ENCODE data around the gene OPRPN.

The OPRPN gene

GRCh38 chr4:70360460-70360859 lies 37.3 kb upstream of the OPRPN start, which contains the start of gene SMR3A:
SMR3A (plus strand) TSS chr4:70360760; CDS start chr4:70362116, 1,356 bp downstream.
- Histone ChIP-seq H3K36me3 (replicated peaks; ENCODE audit: insufficient read depth, low read length) (no peaks in the 10 kb centered on the region), H3K27me3 (replicated peaks; ENCODE audit: insufficient read depth, low read length) (no peaks in the 10 kb centered on the region), H3K9me2 (replicated peaks; ENCODE audit: insufficient read depth, low read length) (no peaks in the 10 kb centered on the region), H4K20me1 (ENCODE audit: insufficient read depth, low read length) (no peaks in the 10 kb centered on the region), H3K4me3 (ENCODE audit: low read length) (no peak within 1 kb of the TSS), H3K4me2 (ENCODE audit: low read depth, low read length) (no peak within 1 kb of the TSS), H3K27ac (ENCODE audit: low read length) (no peak within 1 kb of the TSS), H3K4me1 (ENCODE audit: low read length) (no peaks in the 10 kb centered on the region), H2AFZ (ENCODE audit: low read length) (no peak within 1 kb of the TSS), H3K79me2 (ENCODE audit: low read length) (no peaks in the 10 kb centered on the region), H3K9me3 (replicated peaks; ENCODE audit: insufficient read depth, low read length) (no peaks in the 10 kb centered on the region), H3K9ac (ENCODE audit: low read length) (no peak within 1 kb of the TSS), H3F3A (ENCODE audit: insufficient read depth, low read length) (no peaks in the 10 kb centered on the region)
- TF ChIP-seq EZH2phosphoT487 (IDR thresholded peaks at IDR 0.05; ENCODE audit: low read length) (no peak), EZH2 (optimal IDR thresholded peaks at IDR 0.05; ENCODE audit: low read depth, low read length) (no peak), CTCF (IDR thresholded peaks at IDR 0.05; ENCODE audit: low read length) (no peak)
- DNase-seq = no peak

- H3K27me3 ChIP-seq (replicated peaks; ENCODE audit: insufficient read depth, low read length) = no peaks in the 10 kb centered on the region
- no peaks in the 10 kb centered on the region for H3K36me3 ChIP-seq (replicated peaks; ENCODE audit: insufficient read depth, low read length)
- H2AFZ ChIP-seq (ENCODE audit: low read length) = no peak overlapping the region
- no peaks in the 10 kb centered on the region for H3K4me1 ChIP-seq (ENCODE audit: low read length)
- no peak overlapping the region for H3K9ac ChIP-seq (ENCODE audit: low read length)
- H3K4me2 ChIP-seq (ENCODE audit: low read depth, low read length) = peak overlapping the region; percentile 1; the same call in 1 of the 2 replicates
- H3K79me2 ChIP-seq (ENCODE audit: low read length) = no peaks in the 10 kb centered on the region
- no peak for TF ChIP-seq EZH2phosphoT487 (IDR thresholded peaks at IDR 0.05; ENCODE audit: low read length)
- TF ChIP-seq EZH2 (optimal IDR thresholded peaks at IDR 0.05; ENCODE audit: low read depth, low read length) = no peak
- no peak for TF ChIP-seq CTCF (IDR thresholded peaks at IDR 0.05; ENCODE audit: low read length)
- no peaks in the 10 kb centered on the region for H4K20me1 ChIP-seq (ENCODE audit: insufficient read depth, low read length)
- peak; percentile 16 for DNase-seq
- H3K9me3 ChIP-seq (replicated peaks; ENCODE audit: insufficient read depth, low read length) = no peaks in the 10 kb centered on the region
- H3K27ac ChIP-seq (ENCODE audit: low read length) = no peak overlapping the region
- H3F3A ChIP-seq (ENCODE audit: insufficient read depth, low read length) = no peaks in the 10 kb centered on the region
- H3K4me3 ChIP-seq (ENCODE audit: low read length) = no peak overlapping the region
- no peaks in the 10 kb centered on the region for H3K9me2 ChIP-seq (replicated peaks; ENCODE audit: insufficient read depth, low read length)
These were observed 33.7 kb upstream of the OPRPN start for GRCh38 chr4:70364002-70364401.

GRCh38 chr4:70365479-70365878 lies 32.3 kb upstream of the OPRPN start:
- DNase-seq = no peak
- H3K36me3 ChIP-seq (replicated peaks; ENCODE audit: insufficient read depth, low read length) = no peaks in the 10 kb centered on the region
- no peaks in the 10 kb centered on the region for H3K4me1 ChIP-seq (ENCODE audit: low read length)

More at GRCh38 chr4:70365479-70365878, 32.3 kb upstream of the OPRPN start:
- H2AFZ ChIP-seq (ENCODE audit: low read length) = no peak overlapping the region
- no peaks in the 10 kb centered on the region for H3K27me3 ChIP-seq (replicated peaks; ENCODE audit: insufficient read depth, low read length)
- H4K20me1 ChIP-seq (ENCODE audit: insufficient read depth, low read length) = no peaks in the 10 kb centered on the region
- no peak overlapping the region for H3K4me3 ChIP-seq (ENCODE audit: low read length)
- H3F3A ChIP-seq (ENCODE audit: insufficient read depth, low read length) = no peaks in the 10 kb centered on the region
- H3K9me2 ChIP-seq (replicated peaks; ENCODE audit: insufficient read depth, low read length) = no peaks in the 10 kb centered on the region
- no peak overlapping the region for H3K9ac ChIP-seq (ENCODE audit: low read length)
- no peaks in the 10 kb centered on the region for H3K9me3 ChIP-seq (replicated peaks; ENCODE audit: insufficient read depth, low read length)
- H3K79me2 ChIP-seq (ENCODE audit: low read length) = no peaks in the 10 kb centered on the region
- no peak overlapping the region for H3K27ac ChIP-seq (ENCODE audit: low read length)
- TF ChIP-seq EZH2 (optimal IDR thresholded peaks at IDR 0.05; ENCODE audit: low read depth, low read length) (no peak), CTCF (IDR thresholded peaks at IDR 0.05; ENCODE audit: low read length) (no peak), EZH2phosphoT487 (IDR thresholded peaks at IDR 0.05; ENCODE audit: low read length) (no peak)
- no peak overlapping the region for H3K4me2 ChIP-seq (ENCODE audit: low read depth, low read length)

Measured in MM.1S (cell line).